Measurements from ENCODE around the gene RAB43.

Gene RAB43

GRCh38 chr3:129059311-129059958 lies 62.2 kb downstream of the RAB43 start:
- no peak for DNase-seq

- no peak for DNase-seq
Observed at GRCh38 chr3:129058441-129059200, 63.0 kb downstream of the RAB43 start.

- no peak for DNase-seq
Observed at GRCh38 chr3:129057249-129057648, 64.4 kb downstream of the RAB43 start.

- DNase-seq, result no peak
Observed at GRCh38 chr3:129056451-129057173, 65.0 kb downstream of the RAB43 start.

GRCh38 chr3:129054605-129055104 lies 66.9 kb downstream of the RAB43 start:
- DNase-seq, result no peak

- DNase-seq, result no peak
Observed at GRCh38 chr3:129052675-129053074, 68.9 kb downstream of the RAB43 start.

- no peak for DNase-seq
Observed at GRCh38 chr3:129051871-129052340, 69.7 kb downstream of the RAB43 start.

- DNase-seq, result no peak
Observed at GRCh38 chr3:129050556-129051295, 70.9 kb downstream of the RAB43 start.

GRCh38 chr3:129047553-129047839 lies 74.1 kb downstream of the RAB43 start:
- no peak for DNase-seq

GRCh38 chr3:129046732-129047552 lies 74.7 kb downstream of the RAB43 start:
- no peak for DNase-seq

GRCh38 chr3:129046037-129046731 lies 75.4 kb downstream of the RAB43 start:
- DNase-seq, result no peak

GRCh38 chr3:129045675-129046036 lies 75.9 kb downstream of the RAB43 start:
- DNase-seq, result no peak

GRCh38 chr3:129040579-129041300 lies 80.9 kb downstream of the RAB43 start:
- DNase-seq, result no peak

GRCh38 chr3:129040039-129040336 lies 81.6 kb downstream of the RAB43 start:
- no peak for DNase-seq

- no peak for DNase-seq
Observed at GRCh38 chr3:129039271-129040038, 82.1 kb downstream of the RAB43 start.

- no peak for DNase-seq
Observed at GRCh38 chr3:129038121-129038855, 83.3 kb downstream of the RAB43 start.
